Measurements from ENCODE around the gene RXYLT1. TPM values are rescaled to one million over a fixed set of nuclear protein-coding genes. Genes with fewer than 3 reads are reported as not detected.

The RXYLT1 gene
- total RNA-seq, 1 experiment from 2014 or later = 9.8 TPM

DNA sequence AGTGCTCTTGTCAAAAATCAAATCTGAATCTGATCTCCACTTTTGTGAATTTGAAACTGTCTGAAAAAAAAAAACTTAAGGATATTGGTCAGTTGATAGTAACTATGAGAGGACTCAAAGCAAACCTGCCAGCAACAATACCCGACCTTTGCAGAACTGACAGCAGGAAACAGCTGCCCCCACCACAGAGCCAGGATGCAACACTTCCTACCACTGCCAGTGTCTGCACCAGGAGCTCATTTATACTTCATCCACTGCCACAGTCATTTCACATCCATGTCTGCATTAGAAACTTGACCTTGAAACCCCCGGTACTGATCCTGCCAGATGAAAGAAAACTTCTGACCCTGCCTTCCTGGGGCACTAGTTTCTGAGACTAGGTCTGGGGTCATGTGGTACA, 27.4 kb upstream of the RXYLT1 start (continued):
- TF ChIP-seq, protein P1, sequence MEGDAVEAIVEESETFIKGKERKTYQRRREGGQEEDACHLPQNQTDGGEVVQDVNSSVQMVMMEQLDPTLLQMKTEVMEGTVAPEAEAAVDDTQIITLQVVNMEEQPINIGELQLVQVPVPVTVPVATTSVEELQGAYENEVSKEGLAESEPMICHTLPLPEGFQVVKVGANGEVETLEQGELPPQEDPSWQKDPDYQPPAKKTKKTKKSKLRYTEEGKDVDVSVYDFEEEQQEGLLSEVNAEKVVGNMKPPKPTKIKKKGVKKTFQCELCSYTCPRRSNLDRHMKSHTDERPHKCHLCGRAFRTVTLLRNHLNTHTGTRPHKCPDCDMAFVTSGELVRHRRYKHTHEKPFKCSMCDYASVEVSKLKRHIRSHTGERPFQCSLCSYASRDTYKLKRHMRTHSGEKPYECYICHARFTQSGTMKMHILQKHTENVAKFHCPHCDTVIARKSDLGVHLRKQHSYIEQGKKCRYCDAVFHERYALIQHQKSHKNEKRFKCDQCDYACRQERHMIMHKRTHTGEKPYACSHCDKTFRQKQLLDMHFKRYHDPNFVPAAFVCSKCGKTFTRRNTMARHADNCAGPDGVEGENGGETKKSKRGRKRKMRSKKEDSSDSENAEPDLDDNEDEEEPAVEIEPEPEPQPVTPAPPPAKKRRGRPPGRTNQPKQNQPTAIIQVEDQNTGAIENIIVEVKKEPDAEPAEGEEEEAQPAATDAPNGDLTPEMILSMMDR (IDR thresholded peaks at IDR 0.05) = no peak
- TF ChIP-seq, protein P2, sequence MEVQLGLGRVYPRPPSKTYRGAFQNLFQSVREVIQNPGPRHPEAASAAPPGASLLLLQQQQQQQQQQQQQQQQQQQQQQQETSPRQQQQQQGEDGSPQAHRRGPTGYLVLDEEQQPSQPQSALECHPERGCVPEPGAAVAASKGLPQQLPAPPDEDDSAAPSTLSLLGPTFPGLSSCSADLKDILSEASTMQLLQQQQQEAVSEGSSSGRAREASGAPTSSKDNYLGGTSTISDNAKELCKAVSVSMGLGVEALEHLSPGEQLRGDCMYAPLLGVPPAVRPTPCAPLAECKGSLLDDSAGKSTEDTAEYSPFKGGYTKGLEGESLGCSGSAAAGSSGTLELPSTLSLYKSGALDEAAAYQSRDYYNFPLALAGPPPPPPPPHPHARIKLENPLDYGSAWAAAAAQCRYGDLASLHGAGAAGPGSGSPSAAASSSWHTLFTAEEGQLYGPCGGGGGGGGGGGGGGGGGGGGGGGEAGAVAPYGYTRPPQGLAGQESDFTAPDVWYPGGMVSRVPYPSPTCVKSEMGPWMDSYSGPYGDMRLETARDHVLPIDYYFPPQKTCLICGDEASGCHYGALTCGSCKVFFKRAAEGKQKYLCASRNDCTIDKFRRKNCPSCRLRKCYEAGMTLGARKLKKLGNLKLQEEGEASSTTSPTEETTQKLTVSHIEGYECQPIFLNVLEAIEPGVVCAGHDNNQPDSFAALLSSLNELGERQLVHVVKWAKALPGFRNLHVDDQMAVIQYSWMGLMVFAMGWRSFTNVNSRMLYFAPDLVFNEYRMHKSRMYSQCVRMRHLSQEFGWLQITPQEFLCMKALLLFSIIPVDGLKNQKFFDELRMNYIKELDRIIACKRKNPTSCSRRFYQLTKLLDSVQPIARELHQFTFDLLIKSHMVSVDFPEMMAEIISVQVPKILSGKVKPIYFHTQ (CRISPR knock-in tag; IDR thresholded peaks at IDR 0.05) = no peak
- TF ChIP-seq, protein P3, sequence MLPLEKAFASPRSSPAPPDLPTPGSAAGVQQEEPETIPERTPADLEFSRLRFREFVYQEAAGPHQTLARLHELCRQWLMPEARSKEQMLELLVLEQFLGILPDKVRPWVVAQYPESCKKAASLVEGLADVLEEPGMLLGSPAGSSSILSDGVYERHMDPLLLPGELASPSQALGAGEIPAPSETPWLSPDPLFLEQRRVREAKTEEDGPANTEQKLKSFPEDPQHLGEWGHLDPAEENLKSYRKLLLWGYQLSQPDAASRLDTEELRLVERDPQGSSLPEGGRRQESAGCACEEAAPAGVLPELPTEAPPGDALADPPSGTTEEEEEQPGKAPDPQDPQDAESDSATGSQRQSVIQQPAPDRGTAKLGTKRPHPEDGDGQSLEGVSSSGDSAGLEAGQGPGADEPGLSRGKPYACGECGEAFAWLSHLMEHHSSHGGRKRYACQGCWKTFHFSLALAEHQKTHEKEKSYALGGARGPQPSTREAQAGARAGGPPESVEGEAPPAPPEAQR (CRISPR knock-in tag; IDR thresholded peaks at IDR 0.05) = no peak

DNA sequence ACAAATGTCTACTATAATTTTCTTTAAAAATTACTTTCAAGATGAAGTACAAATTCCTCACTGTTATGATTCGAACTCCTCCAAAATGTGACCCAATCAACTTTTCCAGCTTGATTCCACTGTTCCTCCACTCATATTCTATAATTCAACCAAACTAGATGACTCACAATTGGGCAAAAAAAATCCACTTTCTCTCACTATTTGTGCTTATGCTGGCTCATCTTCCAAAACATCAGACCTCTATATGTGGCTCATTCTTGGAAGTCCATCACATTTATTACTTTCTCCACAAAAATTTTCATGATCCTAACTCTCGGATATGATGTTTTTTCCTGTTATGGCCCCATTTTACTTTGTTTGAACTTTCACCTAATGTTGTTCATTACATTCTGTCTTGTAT, 26.9 kb upstream of the RXYLT1 start:
- DNase-seq (ENCODE audit: low spot score) (no peak), ATAC-seq (no peak)
- POLR2A ChIA-PET = no interaction called here
- H3K36me3 Mint-ChIP-seq = no peaks in the 10 kb centered on the region
- no peaks in the 10 kb centered on the region; the same call in 1 of the 2 replicates for H3K27me3 Mint-ChIP-seq (ENCODE audit: low read depth)
- no peak overlapping the region for H3K4me3 Mint-ChIP-seq
- H3K27ac Mint-ChIP-seq = no peak overlapping the region
- no peaks in the 10 kb centered on the region for H3K4me1 Mint-ChIP-seq
- TF ChIP-seq CBFB (CRISPR knock-in tag; IDR thresholded peaks at IDR 0.05; ENCODE audit: low read depth) (no peak), EMX1 (CRISPR knock-in tag; IDR thresholded peaks at IDR 0.05) (no peak), SP1 (CRISPR knock-in tag; conservative IDR thresholded peaks at IDR 0.05) (no peak), TP53 (CRISPR knock-in tag; IDR thresholded peaks at IDR 0.05) (no peak)
- TF ChIP-seq, protein P4, sequence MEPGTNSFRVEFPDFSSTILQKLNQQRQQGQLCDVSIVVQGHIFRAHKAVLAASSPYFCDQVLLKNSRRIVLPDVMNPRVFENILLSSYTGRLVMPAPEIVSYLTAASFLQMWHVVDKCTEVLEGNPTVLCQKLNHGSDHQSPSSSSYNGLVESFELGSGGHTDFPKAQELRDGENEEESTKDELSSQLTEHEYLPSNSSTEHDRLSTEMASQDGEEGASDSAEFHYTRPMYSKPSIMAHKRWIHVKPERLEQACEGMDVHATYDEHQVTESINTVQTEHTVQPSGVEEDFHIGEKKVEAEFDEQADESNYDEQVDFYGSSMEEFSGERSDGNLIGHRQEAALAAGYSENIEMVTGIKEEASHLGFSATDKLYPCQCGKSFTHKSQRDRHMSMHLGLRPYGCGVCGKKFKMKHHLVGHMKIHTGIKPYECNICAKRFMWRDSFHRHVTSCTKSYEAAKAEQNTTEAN (CRISPR knock-in tag; IDR thresholded peaks at IDR 0.05) = no peak
- no peaks in the 10 kb centered on the region for H3K9me3 Mint-ChIP-seq
- CTCF ChIA-PET = interaction anchor here (0.6 to 0.7 kb wide), 3 partner anchors 26 to 530 kb away, joined by 3 to 5 read pairs (median 3); no protein-coding TSS in a partner anchor

DNA sequence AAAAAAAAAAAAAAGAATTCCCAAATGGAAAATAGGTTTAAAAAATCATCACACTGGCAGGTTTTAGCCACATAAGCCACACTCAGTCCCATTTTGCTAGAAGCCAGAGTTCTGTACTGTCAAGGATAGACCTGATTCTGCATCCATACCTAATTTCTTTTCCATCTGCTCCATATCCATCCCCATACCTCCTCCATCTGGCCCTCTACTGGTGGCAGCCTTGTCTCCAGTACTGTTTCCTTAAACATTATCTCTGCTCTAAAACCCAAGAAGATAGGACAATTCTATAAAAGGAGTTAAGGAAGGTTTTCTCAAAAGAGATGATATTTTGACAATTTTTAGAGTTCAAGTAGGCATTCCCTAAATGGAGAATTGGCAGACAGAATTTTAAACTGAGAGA, 26.0 kb upstream of the RXYLT1 start:
- POLR2A ChIA-PET = no interaction called here
- DNase-seq (ENCODE audit: low spot score) (no peak), ATAC-seq (peak; percentile 60; the same call in 1 of the 2 replicates)
- Mint-ChIP-seq H3K27ac (no peak overlapping the region), H3K4me3 (no peak overlapping the region), H3K27me3 (ENCODE audit: low read depth) (no peaks in the 10 kb centered on the region; the same call in 1 of the 2 replicates), H3K36me3 (no peaks in the 10 kb centered on the region), H3K9me3 (no peaks in the 10 kb centered on the region), H3K4me1 (no peaks in the 10 kb centered on the region)
- CTCF ChIA-PET = interaction anchor here (0.7 kb wide), 1 partner anchor 25 kb away, joined by 5 read pairs; no protein-coding TSS in a partner anchor
- TF ChIP-seq ZNF263 (CRISPR knock-in tag; IDR thresholded peaks at IDR 0.05; ENCODE audit: low read depth) (no peak), NR3C1 (CRISPR knock-in tag; conservative IDR thresholded peaks at IDR 0.05; ENCODE audit: low read depth) (no peak), OVOL2 (CRISPR knock-in tag; IDR thresholded peaks at IDR 0.05; ENCODE audit: borderline replicate concordance) (no peak), KAT7 (CRISPR knock-in tag; IDR thresholded peaks at IDR 0.05; ENCODE audit: borderline replicate concordance) (no peak)
- TF ChIP-seq, protein P5, sequence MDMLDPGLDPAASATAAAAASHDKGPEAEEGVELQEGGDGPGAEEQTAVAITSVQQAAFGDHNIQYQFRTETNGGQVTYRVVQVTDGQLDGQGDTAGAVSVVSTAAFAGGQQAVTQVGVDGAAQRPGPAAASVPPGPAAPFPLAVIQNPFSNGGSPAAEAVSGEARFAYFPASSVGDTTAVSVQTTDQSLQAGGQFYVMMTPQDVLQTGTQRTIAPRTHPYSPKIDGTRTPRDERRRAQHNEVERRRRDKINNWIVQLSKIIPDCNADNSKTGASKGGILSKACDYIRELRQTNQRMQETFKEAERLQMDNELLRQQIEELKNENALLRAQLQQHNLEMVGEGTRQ (CRISPR knock-in tag; IDR thresholded peaks at IDR 0.05) = no peak
- TF ChIP-seq, protein P6, sequence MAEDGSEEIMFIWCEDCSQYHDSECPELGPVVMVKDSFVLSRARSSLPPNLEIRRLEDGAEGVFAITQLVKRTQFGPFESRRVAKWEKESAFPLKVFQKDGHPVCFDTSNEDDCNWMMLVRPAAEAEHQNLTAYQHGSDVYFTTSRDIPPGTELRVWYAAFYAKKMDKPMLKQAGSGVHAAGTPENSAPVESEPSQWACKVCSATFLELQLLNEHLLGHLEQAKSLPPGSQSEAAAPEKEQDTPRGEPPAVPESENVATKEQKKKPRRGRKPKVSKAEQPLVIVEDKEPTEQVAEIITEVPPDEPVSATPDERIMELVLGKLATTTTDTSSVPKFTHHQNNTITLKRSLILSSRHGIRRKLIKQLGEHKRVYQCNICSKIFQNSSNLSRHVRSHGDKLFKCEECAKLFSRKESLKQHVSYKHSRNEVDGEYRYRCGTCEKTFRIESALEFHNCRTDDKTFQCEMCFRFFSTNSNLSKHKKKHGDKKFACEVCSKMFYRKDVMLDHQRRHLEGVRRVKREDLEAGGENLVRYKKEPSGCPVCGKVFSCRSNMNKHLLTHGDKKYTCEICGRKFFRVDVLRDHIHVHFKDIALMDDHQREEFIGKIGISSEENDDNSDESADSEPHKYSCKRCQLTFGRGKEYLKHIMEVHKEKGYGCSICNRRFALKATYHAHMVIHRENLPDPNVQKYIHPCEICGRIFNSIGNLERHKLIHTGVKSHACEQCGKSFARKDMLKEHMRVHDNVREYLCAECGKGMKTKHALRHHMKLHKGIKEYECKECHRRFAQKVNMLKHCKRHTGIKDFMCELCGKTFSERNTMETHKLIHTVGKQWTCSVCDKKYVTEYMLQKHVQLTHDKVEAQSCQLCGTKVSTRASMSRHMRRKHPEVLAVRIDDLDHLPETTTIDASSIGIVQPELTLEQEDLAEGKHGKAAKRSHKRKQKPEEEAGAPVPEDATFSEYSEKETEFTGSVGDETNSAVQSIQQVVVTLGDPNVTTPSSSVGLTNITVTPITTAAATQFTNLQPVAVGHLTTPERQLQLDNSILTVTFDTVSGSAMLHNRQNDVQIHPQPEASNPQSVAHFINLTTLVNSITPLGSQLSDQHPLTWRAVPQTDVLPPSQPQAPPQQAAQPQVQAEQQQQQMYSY (CRISPR knock-in tag; IDR thresholded peaks at IDR 0.05) = no peak
- TF ChIP-seq, protein P7, sequence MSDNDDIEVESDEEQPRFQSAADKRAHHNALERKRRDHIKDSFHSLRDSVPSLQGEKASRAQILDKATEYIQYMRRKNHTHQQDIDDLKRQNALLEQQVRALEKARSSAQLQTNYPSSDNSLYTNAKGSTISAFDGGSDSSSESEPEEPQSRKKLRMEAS (CRISPR knock-in tag; IDR thresholded peaks at IDR 0.05) = no peak
